Measurements from ENCODE around the gene CMTR1. TPM values are rescaled to one million over a fixed set of nuclear protein-coding genes. Genes with fewer than 3 reads are reported as not detected.

CMTR1 gene
- total RNA-seq, 2 donors from 2014 or later, result 84.1 to 86.9 TPM

- peak; percentile 64 for ATAC-seq (replicated peaks in 1 of 2)
Measured at GRCh38 chr6:37483917-37484785, 51.1 kb downstream of the CMTR1 start.

GRCh38 chr6:37484786-37485170 lies 51.8 kb downstream of the CMTR1 start:
- Mint-ChIP-seq H3K9me3 (no peaks in the 10 kb centered on the region), H3K27ac (no peak overlapping the region), H3K27me3 (ENCODE audit: low read depth) (no peaks in the 10 kb centered on the region), H3K36me3 (ENCODE audit: insufficient read depth in 2 of 2) (peaks cover 2 to 10% of the 10 kb centered on the region in 2 donors), H3K4me1 (ENCODE audit: low read depth) (peaks cover 25% of the 10 kb centered on the region), H3K4me3 (no peak overlapping the region)
- DNase-seq (no peak), ATAC-seq (replicated peaks in 1 of 2) (no peak)

More at GRCh38 chr6:37483917-37484785, 51.1 kb downstream of the CMTR1 start:
- H3K4me1 Mint-ChIP-seq (ENCODE audit: low read depth), result peaks cover 18% of the 10 kb centered on the region
- no peaks in the 10 kb centered on the region for H3K9me3 Mint-ChIP-seq
- H3K27ac Mint-ChIP-seq, result no peak overlapping the region
- peaks cover 2 to 10% of the 10 kb centered on the region in 2 donors for H3K36me3 Mint-ChIP-seq (ENCODE audit: insufficient read depth in 2 of 2)
- H3K27me3 Mint-ChIP-seq (ENCODE audit: low read depth), result no peaks in the 10 kb centered on the region
- DNase-seq, result peak; percentile 73 to 77
- H3K4me3 Mint-ChIP-seq, result no peak overlapping the region

GRCh38 chr6:37485291-37485702 lies 52.3 kb downstream of the CMTR1 start:
- peaks cover 2 to 10% of the 10 kb centered on the region in 2 donors for H3K36me3 Mint-ChIP-seq (ENCODE audit: insufficient read depth in 2 of 2)
- peaks cover 30% of the 10 kb centered on the region for H3K4me1 Mint-ChIP-seq (ENCODE audit: low read depth)
- H3K9me3 Mint-ChIP-seq, result no peaks in the 10 kb centered on the region
- H3K27ac Mint-ChIP-seq, result no peak overlapping the region
- H3K4me3 Mint-ChIP-seq, result no peak overlapping the region
- DNase-seq (no peak), ATAC-seq (replicated peaks in 1 of 2) (no peak)
- no peaks in the 10 kb centered on the region for H3K27me3 Mint-ChIP-seq (ENCODE audit: low read depth)

DNA sequence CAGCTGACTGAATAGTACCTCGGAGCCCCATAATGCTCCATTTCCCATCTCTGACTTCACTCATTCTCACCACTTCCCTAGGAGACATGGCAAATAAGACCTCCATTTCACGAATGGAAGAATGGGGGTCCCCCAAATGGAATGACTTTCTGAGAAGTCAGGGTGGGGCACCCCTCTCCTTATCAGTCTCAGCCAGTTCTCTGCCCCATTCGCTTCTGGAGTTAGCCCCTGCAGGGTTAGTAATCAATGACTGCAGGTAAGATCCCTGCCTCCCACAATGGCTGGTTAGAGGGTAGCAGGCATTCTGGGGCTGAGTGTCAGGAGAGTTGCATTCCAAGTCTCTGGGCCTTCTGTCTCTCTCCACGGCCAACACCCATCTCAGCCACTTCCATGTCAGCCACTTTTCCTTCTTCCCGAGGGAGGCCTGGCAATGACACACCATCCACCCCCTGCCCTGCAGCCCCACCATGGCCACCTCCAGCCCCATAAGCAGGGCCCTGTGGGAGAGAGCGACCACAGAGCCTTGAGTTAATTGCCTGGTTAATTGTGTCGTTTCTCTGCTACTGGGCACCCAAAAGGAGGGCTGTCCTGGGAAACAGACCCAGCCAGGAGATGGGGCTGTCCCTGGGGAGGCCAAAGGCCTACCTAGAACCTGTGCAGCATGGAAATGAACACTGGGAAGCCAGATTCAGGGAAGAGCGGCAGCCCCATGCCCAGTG lies 53.3 kb downstream of the CMTR1 start:
- Mint-ChIP-seq H3K4me3 (no peak overlapping the region), H3K4me1 (ENCODE audit: low read depth) (peaks cover 40% of the 10 kb centered on the region), H3K27me3 (ENCODE audit: low read depth) (no peaks in the 10 kb centered on the region), H3K27ac (no peak overlapping the region), H3K9me3 (no peaks in the 10 kb centered on the region), H3K36me3 (ENCODE audit: insufficient read depth in 2 of 2) (peaks cover 2 to 10% of the 10 kb centered on the region in 2 donors)
- ATAC-seq (replicated peaks in 1 of 2) (no peak), DNase-seq (no peak)

GRCh38 chr6:37487591-37488380 lies 54.8 kb downstream of the CMTR1 start:
- Mint-ChIP-seq H3K9me3 (no peaks in the 10 kb centered on the region), H3K27ac (no peak overlapping the region), H3K4me3 (peak overlapping the region in 1 of 2 donors; percentile 59), H3K27me3 (ENCODE audit: low read depth) (no peaks in the 10 kb centered on the region), H3K4me1 (ENCODE audit: low read depth) (peaks cover 55% of the 10 kb centered on the region), H3K36me3 (ENCODE audit: insufficient read depth in 2 of 2) (peaks cover 2 to 10% of the 10 kb centered on the region in 2 donors)
- DNase-seq, result no peak
- no peak for ATAC-seq (replicated peaks in 1 of 2)

- DNase-seq, result peak; percentile 43 to 57
Measured at GRCh38 chr6:37488476-37488875, 55.5 kb downstream of the CMTR1 start.

GRCh38 chr6:37489697-37490336 lies 56.8 kb downstream of the CMTR1 start:
- Mint-ChIP-seq H3K4me3 (peak overlapping the region; percentile 64 to 69), H3K9me3 (no peaks in the 10 kb centered on the region), H3K27ac (peak overlapping the region; percentile 76), H3K4me1 (ENCODE audit: low read depth) (peaks cover 73% of the 10 kb centered on the region), H3K36me3 (ENCODE audit: insufficient read depth in 2 of 2) (peaks cover 2 to 10% of the 10 kb centered on the region in 2 donors), H3K27me3 (ENCODE audit: low read depth) (no peaks in the 10 kb centered on the region)
- DNase-seq (peak in 1 of 2 donors; percentile 30), ATAC-seq (replicated peaks in 1 of 2) (peak; percentile 27 to 45)

More at GRCh38 chr6:37488476-37488875, 55.5 kb downstream of the CMTR1 start:
- Mint-ChIP-seq H3K4me3 (peak overlapping the region; percentile 57 to 59), H3K27me3 (ENCODE audit: low read depth) (no peaks in the 10 kb centered on the region), H3K27ac (peak overlapping the region; percentile 41), H3K36me3 (ENCODE audit: insufficient read depth in 2 of 2) (peaks cover 2 to 10% of the 10 kb centered on the region in 2 donors), H3K9me3 (no peaks in the 10 kb centered on the region), H3K4me1 (ENCODE audit: low read depth) (peaks cover 62% of the 10 kb centered on the region)
- ATAC-seq (replicated peaks in 1 of 2), result peak; percentile 84 to 87

- H3K9me3 Mint-ChIP-seq, result no peaks in the 10 kb centered on the region
- peaks cover 81% of the 10 kb centered on the region for H3K4me1 Mint-ChIP-seq (ENCODE audit: low read depth)
- H3K4me3 Mint-ChIP-seq, result peak overlapping the region; percentile 64 to 69
- H3K36me3 Mint-ChIP-seq (ENCODE audit: insufficient read depth in 2 of 2), result peaks cover 2 to 10% of the 10 kb centered on the region in 2 donors
- H3K27me3 Mint-ChIP-seq (ENCODE audit: low read depth), result no peaks in the 10 kb centered on the region
- ATAC-seq (replicated peaks in 1 of 2), result no peak
- no peak for DNase-seq
- peak overlapping the region; percentile 76 for H3K27ac Mint-ChIP-seq
Measured at GRCh38 chr6:37490536-37491170, 57.6 kb downstream of the CMTR1 start.

- Mint-ChIP-seq H3K9me3 (no peaks in the 10 kb centered on the region), H3K27me3 (ENCODE audit: low read depth) (no peaks in the 10 kb centered on the region), H3K27ac (no peak overlapping the region), H3K4me1 (ENCODE audit: low read depth) (peaks cover 87% of the 10 kb centered on the region), H3K36me3 (ENCODE audit: insufficient read depth in 2 of 2) (peaks cover 2 to 10% of the 10 kb centered on the region in 2 donors), H3K4me3 (peak overlapping the region; percentile 51)
- no peak for DNase-seq
- no peak for ATAC-seq (replicated peaks in 1 of 2)
Measured at GRCh38 chr6:37491171-37491829, 58.3 kb downstream of the CMTR1 start.

DNA sequence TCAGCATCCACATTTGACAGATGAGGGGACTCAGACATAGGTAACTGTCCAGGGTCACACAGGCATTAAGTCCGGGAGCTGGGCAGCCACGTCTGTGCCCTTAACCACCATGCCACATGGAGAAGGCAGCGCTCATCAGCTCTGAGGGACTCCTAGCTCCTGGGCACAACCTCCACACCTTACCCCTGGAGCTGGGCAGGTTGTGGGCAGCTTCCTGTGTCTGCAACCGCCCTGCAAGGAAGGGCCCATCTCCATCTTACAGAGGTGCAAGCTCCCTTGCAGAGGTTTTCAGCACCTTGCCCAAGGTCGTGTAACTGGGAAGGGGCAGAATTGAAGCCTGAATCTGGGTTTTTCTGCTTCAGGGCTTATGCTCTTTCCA lies 58.8 kb downstream of the CMTR1 start:
- ATAC-seq (replicated peaks in 1 of 2), result no peak
- Mint-ChIP-seq H3K36me3 (ENCODE audit: insufficient read depth in 2 of 2) (peaks cover 2 to 10% of the 10 kb centered on the region in 2 donors), H3K9me3 (no peaks in the 10 kb centered on the region), H3K27me3 (ENCODE audit: low read depth) (no peaks in the 10 kb centered on the region), H3K4me1 (ENCODE audit: low read depth) (peaks cover 91% of the 10 kb centered on the region), H3K4me3 (peak overlapping the region; percentile 51 to 65), H3K27ac (peak overlapping the region; percentile 13)
- no peak for DNase-seq

DNA sequence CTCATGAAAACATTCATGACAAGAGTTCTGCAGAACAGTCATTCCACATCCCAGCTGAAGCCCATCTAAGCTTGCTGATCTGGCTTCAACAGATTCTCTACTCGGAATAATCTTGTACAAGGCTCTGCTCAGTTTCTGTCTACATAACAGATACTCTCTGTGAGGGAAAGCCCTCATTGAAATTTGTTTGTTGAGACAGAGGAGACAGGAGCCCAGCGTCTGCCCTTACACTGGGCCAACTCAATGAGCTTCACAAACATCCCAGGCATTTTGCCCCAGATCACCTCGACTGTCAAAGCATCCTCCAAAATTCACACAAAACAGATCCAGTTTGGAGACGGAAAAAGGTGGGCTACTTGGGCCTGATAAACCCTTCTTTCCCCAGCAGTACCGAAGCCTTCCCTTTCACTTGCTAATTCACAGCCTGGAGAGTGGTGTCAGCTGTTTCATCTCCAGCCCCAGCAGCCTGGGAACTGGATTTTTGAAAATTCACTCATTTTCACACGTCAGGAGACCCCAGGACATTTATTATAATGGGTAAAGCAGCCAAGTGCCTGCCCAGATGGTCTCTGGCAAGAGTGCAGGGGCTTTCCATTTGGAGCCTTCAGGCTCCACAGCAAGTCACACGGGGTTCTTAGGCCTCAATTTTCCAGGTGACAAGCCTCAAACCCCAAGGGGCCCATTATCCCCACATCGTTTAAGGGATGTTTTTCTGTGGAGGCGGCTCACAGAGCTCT lies 59.4 kb downstream of the CMTR1 start:
- peaks cover 2 to 11% of the 10 kb centered on the region in 2 donors for H3K36me3 Mint-ChIP-seq (ENCODE audit: insufficient read depth in 2 of 2)
- DNase-seq, result no peak
- H3K4me1 Mint-ChIP-seq (ENCODE audit: low read depth), result peaks cover 96% of the 10 kb centered on the region
- no peaks in the 10 kb centered on the region for H3K27me3 Mint-ChIP-seq (ENCODE audit: low read depth)
- peak overlapping the region; percentile 56 to 65 for H3K4me3 Mint-ChIP-seq
- no peaks in the 10 kb centered on the region for H3K9me3 Mint-ChIP-seq
- peak overlapping the region; percentile 13 for H3K27ac Mint-ChIP-seq
- ATAC-seq (replicated peaks in 1 of 2), result no peak

Measured in activated T-cell treated with anti-CD3 and anti-CD28 coated beads, Interleukin-2, amount 50 U/mL, for 72 hours (primary cell).